Mammary epithelial cell (primary cell): Measurements from ENCODE around the gene SH2D6.

Experiments used
- EZH2 ChIP-seq: IDR thresholded peaks from 2 replicates; pipeline ENCODE4 v1.6.1; 2012; ENCODE audit warnings: low read length, inconsistent platforms, borderline replicate concordance
- TF ChIP-seq, protein P1 (sequence below), 2 donors: IDR thresholded peaks in 1 of 2; conservative IDR thresholded peaks in 1 of 2; 2 replicates each; pipeline ENCODE4 v1.5.1; 2011 to 2012; ENCODE audit warnings: inconsistent platforms in 2 of 2, low read length in 2 of 2, mild to moderate bottlenecking in 2 of 2, control low read depth in 1 of 2, low read depth in 1 of 2; ENCODE audit not compliant: insufficient read depth in 1 of 2; ENCODE audit errors: extremely low read depth in 1 of 2

GRCh38 chr2:85398426-85399182, 19.9 kb upstream of the SH2D6 start:
- TF ChIP-seq, protein P1, sequence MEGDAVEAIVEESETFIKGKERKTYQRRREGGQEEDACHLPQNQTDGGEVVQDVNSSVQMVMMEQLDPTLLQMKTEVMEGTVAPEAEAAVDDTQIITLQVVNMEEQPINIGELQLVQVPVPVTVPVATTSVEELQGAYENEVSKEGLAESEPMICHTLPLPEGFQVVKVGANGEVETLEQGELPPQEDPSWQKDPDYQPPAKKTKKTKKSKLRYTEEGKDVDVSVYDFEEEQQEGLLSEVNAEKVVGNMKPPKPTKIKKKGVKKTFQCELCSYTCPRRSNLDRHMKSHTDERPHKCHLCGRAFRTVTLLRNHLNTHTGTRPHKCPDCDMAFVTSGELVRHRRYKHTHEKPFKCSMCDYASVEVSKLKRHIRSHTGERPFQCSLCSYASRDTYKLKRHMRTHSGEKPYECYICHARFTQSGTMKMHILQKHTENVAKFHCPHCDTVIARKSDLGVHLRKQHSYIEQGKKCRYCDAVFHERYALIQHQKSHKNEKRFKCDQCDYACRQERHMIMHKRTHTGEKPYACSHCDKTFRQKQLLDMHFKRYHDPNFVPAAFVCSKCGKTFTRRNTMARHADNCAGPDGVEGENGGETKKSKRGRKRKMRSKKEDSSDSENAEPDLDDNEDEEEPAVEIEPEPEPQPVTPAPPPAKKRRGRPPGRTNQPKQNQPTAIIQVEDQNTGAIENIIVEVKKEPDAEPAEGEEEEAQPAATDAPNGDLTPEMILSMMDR (conservative IDR thresholded peaks at IDR 0.05 in 1 of 2, IDR thresholded peaks at IDR 0.05 in 1 of 2; ENCODE audit: extremely low read depth in 1 of 2, insufficient read depth in 1 of 2, low read depth in 1 of 2, low read length in 2 of 2): no peak
- no peak for TF ChIP-seq EZH2
